ENCODE measurements around the gene RAD9A.

Gene RAD9A

DNA sequence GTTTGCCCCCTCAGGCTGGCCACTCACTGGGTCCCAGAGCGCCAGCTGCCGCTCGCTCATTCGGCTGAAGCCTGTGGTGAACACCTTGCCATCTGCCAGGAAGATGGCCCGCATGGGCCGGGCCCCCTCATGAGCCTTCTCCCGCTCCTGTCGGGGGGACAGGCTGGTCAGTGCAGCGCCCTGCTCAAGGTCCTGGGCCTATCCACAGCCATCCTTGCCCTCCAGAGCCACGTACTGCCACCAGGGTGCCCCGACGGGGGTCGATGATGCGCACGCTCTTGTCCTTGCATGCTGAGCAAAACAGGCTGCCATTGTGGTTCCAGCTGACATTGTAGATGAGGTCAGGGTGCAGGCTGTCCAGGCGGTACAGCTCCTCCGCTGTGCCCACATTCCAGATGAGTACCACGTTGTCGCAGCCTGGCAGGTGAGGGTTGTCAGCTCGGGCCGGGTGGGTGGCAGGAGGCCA is 49.3 kb downstream of the RAD9A start:
- DNase-seq, result no peak

DNA sequence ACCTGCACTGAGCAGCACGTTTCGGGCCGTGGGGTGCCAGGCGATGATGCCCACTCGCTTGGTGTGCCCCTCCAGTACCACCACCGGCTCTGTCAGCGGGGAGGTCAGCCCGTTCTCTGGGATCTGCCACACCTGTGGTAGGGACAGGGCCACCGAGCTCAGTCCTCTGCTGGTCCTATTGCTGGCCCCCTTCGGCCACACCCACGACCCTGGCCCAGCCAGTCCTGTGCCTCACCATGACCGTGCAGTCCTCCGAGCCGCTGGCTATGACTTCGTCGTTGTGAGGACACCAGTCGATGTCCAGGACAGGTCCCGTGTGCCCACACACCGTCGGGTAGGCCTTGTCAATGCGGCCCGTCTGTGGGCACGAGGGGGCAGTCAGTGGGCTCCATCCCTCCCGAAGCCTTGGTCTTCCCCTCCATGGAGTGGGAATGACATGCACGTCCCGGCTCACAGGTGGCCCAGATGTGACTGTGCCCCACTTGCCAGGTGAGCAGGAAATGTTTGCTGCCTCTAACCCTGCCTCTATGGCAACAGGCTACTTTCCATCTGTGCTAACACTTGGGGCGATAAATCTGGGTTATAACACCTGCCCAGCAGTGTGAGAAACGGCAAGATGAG is 50.1 kb downstream of the RAD9A start:
- DNase-seq, result no peak

DNA sequence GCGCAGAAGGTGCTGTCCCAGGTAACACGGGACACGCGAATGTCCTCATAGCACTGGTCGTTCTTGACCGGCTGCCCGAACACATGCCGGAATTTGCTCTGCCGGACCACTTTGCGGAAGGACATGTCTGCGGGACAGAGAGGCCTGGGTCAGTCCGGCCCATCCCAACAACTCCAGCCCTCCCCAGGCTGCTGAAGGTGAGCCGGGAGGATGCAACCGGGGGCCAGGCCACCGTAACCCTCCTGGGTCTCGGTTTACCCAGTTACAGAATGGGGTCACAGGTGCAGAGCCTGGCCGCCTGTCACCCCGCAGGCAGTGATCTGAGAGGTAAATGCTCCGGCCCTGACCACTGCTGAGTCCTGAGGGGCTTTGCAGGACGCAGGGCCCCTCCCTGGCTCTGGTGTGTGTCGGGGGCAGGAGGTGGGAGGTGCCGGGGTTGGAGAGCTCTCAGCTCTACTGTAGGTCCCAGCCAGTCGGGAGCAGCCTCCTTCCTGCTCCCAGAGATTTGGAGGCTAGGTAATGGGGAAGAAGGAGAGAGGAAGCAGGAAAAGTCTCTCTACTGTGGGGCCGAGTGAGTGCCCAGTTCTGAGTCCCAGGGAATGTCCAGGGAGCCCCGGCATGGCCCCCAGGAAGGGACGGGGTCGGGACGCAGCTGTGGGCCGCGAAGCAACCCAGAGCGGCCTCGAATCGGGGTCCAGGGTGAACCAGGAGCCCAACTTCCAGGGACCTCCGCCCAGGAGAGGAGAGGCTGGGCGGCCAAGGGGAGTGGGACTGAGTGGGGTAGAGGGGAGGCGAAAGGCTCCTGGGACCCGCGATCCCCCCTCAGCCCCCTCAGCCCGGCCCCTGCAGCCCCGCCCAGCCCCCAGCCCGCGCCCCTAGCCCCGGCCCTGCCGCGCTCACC is 51.0 kb downstream of the RAD9A start:
- DNase-seq, result no peak

DNA sequence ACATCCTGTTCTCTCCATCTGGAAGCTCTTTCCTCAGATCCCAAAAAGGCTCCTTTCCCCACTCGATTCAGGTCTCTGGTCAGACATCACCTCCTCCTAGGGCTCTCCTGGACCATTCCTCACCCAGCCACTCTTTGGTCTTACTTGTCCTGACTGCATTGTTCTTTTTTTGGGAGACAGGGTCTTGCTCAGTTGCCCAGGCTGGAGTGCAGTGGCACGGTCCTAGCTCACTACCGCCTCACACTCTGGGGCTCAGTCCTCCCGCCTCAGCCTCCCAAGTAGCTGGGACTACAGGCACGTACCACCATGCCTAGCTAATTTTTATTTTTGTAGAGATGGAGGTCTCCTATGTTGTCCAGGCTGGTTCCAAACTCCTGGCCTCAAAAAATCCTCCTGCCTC is 53.7 kb downstream of the RAD9A start:
- no peak for DNase-seq

Measured in effector CD8-positive, alpha-beta T cell (primary cell).